ENCODE measurements around the gene SMIM8.
A peak's percentile ranks its signal among the peaks of the same experiment; 100 is the strongest.

The SMIM8 gene

GRCh38 chr6:87336367-87336766 is 14.0 kb downstream of the SMIM8 start:
- DNase-seq, result no peak

GRCh38 chr6:87340230-87340629 is 17.8 kb downstream of the SMIM8 start:
- DNase-seq, result no peak

GRCh38 chr6:87341158-87341557 is 18.8 kb downstream of the SMIM8 start:
- DNase-seq, result no peak

- no peak for DNase-seq
These were observed 19.5 kb downstream of the SMIM8 start for GRCh38 chr6:87341899-87342298.

DNA sequence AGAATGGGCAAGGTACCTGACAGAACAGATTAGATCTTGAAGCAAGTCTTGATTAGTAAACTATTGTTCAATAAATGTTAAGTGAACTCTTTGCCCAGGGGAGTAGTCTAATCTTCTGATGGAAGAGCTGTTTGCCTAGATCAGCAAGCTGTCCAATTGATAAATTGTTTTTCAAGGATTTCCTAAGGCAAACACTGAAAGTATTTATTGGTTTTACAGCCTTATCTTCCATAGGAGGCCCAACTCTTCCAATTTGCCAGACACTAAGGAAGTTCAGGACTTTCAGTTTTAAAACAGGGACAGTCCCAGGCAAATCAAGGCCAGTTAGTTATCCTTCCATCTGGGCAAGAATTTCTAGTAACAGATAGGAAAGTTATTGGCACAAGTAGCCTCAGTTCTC is 20.4 kb downstream of the SMIM8 start:
- DNase-seq, result no peak

GRCh38 chr6:87344731-87345130 is 22.3 kb downstream of the SMIM8 start, which contains the start of gene C6orf163:
C6orf163 (plus strand) TSS chr6:87344813; CDS start chr6:87345100, 287 bp downstream.
- no peak for DNase-seq

GRCh38 chr6:87346700-87347099 is 24.3 kb downstream of the SMIM8 start:
- no peak for DNase-seq

- DNase-seq, result no peak
These were observed 27.5 kb downstream of the SMIM8 start for GRCh38 chr6:87349896-87350295.

- DNase-seq, result no peak
These were observed 28.1 kb downstream of the SMIM8 start for GRCh38 chr6:87350516-87350915.

DNA sequence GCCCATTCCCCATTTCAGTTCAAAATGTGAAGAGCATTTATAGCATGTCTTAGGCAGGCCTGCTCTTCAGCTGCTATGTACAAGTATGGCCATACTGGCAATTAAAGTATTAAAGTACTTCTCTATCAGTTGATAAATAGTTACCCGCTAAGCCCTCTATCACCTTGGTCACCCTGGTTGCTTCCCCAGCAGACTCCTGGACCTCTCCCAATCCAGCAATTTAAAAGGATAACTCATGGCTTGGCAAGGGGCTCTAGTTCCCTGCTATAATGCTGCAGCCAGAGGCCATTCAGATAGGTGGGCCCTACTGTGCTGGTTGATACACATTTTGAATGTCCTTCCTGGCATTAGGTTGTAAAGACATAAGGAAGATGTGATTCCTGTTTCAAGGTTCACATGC is 29.2 kb downstream of the SMIM8 start:
- DNase-seq, result no peak

DNA sequence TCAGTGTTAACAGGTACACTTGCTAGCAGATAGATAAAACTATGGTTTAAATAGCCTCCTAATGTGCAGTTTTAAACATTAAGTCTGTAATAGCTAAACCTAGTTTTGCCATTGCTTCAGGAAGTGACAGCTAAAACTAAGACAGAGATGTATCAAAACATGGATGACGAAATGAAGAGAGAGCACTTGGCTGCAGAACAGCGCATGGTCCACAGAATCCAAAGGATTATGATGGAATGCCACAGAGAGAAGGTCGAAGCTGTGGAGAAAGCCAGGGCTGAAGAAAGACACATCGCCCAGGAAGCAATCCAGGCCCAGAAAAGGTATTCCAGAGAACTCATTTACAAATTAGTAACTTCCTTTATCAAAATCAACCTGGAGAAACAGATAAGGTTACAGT is 33.8 kb downstream of the SMIM8 start:
- no peak for DNase-seq

DNA sequence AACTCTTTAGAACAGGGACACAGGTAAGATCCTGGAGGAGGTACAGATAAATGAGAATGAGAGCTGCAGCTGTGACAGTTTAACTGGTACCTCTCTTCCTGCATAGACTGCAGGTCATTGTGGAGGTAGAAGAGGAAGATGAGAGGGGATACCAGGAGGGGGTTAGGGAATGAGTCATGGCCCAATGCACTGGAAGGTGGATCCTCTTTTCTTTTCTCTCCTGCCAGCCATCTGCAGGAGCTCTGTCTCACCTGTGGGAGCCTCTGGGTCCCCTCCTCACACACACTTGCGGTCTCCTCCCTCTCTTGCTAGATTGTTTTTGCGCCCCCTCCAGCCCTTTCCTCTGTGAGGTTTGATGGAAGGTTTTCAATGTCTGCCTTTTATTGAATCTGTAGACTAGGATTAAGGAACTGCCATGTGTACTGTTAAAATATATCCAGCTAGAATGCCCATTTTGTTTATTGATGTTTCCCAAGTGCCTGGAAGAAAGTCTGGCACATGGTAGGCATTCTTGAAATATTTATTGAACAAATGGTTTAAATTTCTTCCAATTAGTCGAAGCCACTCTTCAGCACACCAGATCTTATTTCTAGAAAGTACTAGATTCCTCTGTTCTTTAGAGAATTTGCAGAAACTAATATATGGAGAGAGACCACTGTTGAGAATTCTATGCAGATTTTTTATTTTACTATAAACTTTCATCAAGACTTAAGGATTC is 35.2 kb downstream of the SMIM8 start:
- no peak for DNase-seq

- no peak for DNase-seq
These were observed 42.3 kb downstream of the SMIM8 start for GRCh38 chr6:87364602-87365252.

GRCh38 chr6:87366072-87366827 is 43.9 kb downstream of the SMIM8 start:
- DNase-seq, result no peak

- no peak for DNase-seq
These were observed 44.5 kb downstream of the SMIM8 start for GRCh38 chr6:87366899-87367298.

- DNase-seq, result no peak
These were observed 51.0 kb downstream of the SMIM8 start for GRCh38 chr6:87373377-87373776.

DNA sequence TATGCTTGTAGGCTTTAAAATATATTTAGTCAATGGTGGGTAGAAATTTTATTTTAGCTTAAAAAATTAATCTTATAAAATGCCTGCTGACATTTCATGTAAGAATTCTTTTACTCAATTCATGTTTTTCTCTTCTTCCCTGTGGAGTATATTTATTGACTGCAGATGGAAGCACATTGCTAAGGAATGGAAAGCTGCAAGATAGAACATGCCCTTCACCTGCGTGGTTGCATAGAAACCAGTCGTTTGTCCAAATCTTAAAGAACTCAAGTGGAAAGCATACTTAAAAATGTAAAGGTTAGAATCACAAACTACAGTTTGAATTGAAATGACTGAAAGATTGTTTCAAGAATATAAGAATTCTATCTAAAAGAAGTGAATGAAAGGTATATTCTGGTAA is 52.9 kb downstream of the SMIM8 start:
- no peak for DNase-seq

DNA sequence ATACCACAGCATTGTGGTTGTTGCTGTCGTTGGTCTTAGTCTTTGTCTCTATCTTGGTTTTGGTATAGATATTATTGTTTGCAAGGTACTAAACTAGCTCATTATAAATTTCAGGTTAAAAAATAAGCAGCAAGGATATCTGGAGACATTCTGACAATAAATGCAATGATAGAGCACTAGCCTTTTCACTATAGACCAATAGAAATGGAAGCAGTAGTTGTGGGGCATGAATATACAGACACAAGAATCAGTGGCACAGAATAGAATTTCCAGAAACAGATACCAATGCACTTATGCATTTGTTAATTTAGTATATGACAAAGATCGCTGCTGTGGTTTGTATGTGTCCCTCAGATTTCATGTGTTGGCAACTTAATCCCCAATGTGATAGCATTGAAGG is 54.3 kb downstream of the SMIM8 start:
- DNase-seq, result no peak

- peak; percentile 27 to 54 for DNase-seq
These were observed 56.6 kb downstream of the SMIM8 start for GRCh38 chr6:87378947-87379346.

DNA sequence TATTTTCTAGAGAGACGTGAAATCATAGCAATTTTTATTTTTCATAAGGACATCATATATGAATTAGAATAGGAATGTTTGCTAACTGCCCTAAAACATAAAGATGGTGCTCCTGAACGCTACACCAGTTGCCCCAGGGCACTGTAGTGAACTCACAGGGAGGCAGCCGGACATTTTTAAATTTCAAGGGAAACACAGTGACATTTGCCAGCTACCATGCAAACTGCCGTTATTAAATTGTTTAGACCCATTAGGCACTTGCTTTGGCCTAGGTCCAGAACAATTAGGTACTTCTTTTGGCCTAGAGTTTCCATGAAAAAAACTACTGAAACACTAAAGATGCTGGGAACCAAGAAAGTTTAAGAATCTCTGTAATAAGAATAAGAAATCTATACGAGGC is 60.5 kb downstream of the SMIM8 start:
- no peak for DNase-seq

GRCh38 chr6:87384038-87384437 is 61.6 kb downstream of the SMIM8 start:
- no peak for DNase-seq

GRCh38 chr6:87384449-87384848 is 62.1 kb downstream of the SMIM8 start:
- DNase-seq, result no peak

DNA sequence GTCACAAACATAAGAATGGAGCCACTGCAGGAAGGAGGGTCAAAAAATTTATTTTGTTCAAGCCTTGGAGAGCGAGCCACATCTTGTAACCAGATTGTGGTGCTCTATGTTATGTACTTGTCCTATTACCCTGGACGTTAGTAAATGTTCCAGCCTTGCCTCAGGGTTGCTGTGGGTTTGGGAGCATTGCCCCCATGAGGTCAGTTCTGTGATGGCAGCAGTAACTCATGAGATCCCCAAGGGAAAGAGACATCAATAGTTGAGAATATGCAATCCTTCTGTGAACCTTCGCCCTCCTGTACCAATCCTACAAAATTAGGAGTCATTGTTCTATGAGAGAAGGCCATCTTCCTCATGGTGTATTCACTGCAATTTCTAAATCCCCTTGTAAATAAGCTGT is 68.9 kb downstream of the SMIM8 start:
- DNase-seq, result peak; percentile 6 to 20
